Panc1 (cell line): ENCODE data around the gene MAPK8IP3. TPM values are rescaled to one million over a fixed set of nuclear protein-coding genes. Genes with fewer than 3 reads are reported as not detected.

Source experiments
- ATAC-seq: fragments of 200-7000 bp; cut with Tn5 transposase; 2 replicates; pipeline ENCODE4 v1.9.1; 2020; ENCODE audit warnings: mild to moderate bottlenecking, moderate library complexity
- BruUV-seq: library from RNA; stranded (reverse); fragments of 400-500 nt; replicated peaks from 2 replicates; lab custom pipeline; 2021; lab: Mats Ljungman, UMichigan
- CTCF ChIA-PET: fragments of 300-600 bp; sonication (Branson Sonifier 250); formaldehyde crosslinking; loops from one replicate; lab custom pipeline; 2022; ENCODE audit warnings: antibody characterized with exemption; lab: Charles Lee
- POLR2A ChIA-PET: fragments of 300-600 bp; sonication (Branson Sonifier 250); formaldehyde crosslinking; loops from one replicate; lab custom pipeline; 2022; ENCODE audit warnings: antibody characterized with exemption; lab: Charles Lee
- DNase-seq: peaks from one replicate; pipeline ENCODE4 v3.0.0-alpha.2; 2010; ENCODE audit warnings: low read depth, low spot score
- H3K27ac ChIP-seq: 2 replicates; pipeline ENCODE4 v1.5.1; 2011; ENCODE audit warnings: mild to moderate bottlenecking, low read length, inconsistent platforms
- H3K27me3 ChIP-seq: fragments of 200-500 bp; sonication (Bioruptor generic); 2 replicates; pipeline ENCODE4 v1.6.0; 2014; ENCODE audit warnings: low read length, inconsistent platforms; ENCODE audit not compliant: control insufficient read depth, insufficient read depth
- H3K36me3 ChIP-seq: fragments of 200-500 bp; sonication (Bioruptor generic); 2 replicates; pipeline ENCODE4 v1.5.1; 2014; ENCODE audit warnings: inconsistent platforms, mild to moderate bottlenecking, low read length, moderate library complexity; ENCODE audit not compliant: control insufficient read depth, insufficient read depth
- H3K4me1 ChIP-seq: 2 replicates; pipeline ENCODE4 v1.5.1; 2011; ENCODE audit warnings: inconsistent platforms, mild to moderate bottlenecking, low read length, moderate library complexity; ENCODE audit not compliant: control insufficient read depth, insufficient read depth
- H3K4me3 ChIP-seq, 2 experiments: 2 replicates each; pipeline ENCODE4 v1.5.1; 2011 to 2012; ENCODE audit warnings: low read depth in 2 of 2, low read length in 2 of 2, mild to moderate bottlenecking in 2 of 2, inconsistent platforms in 1 of 2, moderate library complexity in 1 of 2
- H3K9me3 ChIP-seq: fragments of 200-500 bp; sonication (Bioruptor generic); 2 replicates; pipeline ENCODE4 v1.5.1; 2014; ENCODE audit warnings: low read depth, mild to moderate bottlenecking, inconsistent platforms, low read length, moderate library complexity; ENCODE audit not compliant: control insufficient read depth, insufficient read depth
- CTCF ChIP-seq: fragments of 450-650 bp; IDR thresholded peaks from 2 replicates; pipeline ENCODE4 v1.5.1; 2017; ENCODE audit warnings: mild to moderate bottlenecking
- POLR2AphosphoS5 ChIP-seq: IDR thresholded peaks from 2 replicates; pipeline ENCODE4 v1.6.1; 2012; ENCODE audit warnings: mild to moderate bottlenecking, low read depth, low read length, moderate library complexity
- REST ChIP-seq, 2 experiments: IDR thresholded peaks; 2 replicates each; pipeline ENCODE4 v1.6.1; 2011 to 2012; ENCODE audit warnings: low read depth in 2 of 2, control low read depth in 1 of 2, low read length in 1 of 2, mild to moderate bottlenecking in 1 of 2, moderate library complexity in 1 of 2; ENCODE audit not compliant: insufficient read depth in 1 of 2
- SIN3A ChIP-seq: IDR thresholded peaks from 2 replicates; pipeline ENCODE4 v1.6.1; 2012; ENCODE audit warnings: low read depth, mild to moderate bottlenecking, low read length, moderate library complexity, borderline replicate concordance; ENCODE audit not compliant: insufficient read depth
- TCF7L2 ChIP-seq: IDR thresholded peaks from 2 replicates; pipeline ENCODE4 v1.6.1; 2011; ENCODE audit warnings: mild to moderate bottlenecking, low read depth, low read length, inconsistent platforms
- in situ Hi-C: cut with HindIII; loops from 2 replicates; pipeline ENCODE4 v1.10.0; 2016; ENCODE audit warnings: low sequenced_read_pairs, low pct_unique_long_range_greater_than_20kb
- intact Hi-C: fragments of 100-400 bp; cut with micrococcal nuclease; formaldehyde crosslinking; loops from one replicate; pipeline ENCODE4 v1.10.0; 2022; ENCODE audit not compliant: unreplicated experiment
- total RNA-seq: library from RNA; stranded (reverse); gene quantifications from one replicate; pipeline ENCODE4 v1.2.1, GENCODE V29; 2021; ENCODE audit not compliant: unreplicated experiment

The MAPK8IP3 gene
- total RNA-seq, 1 experiment from 2014 or later = 108 TPM

GRCh38 chr16:1768061-1768766 lies 62.2 kb downstream of the MAPK8IP3 start:
- no peak for TF ChIP-seq CTCF
- TF ChIP-seq SIN3A = no peak
- no peak for TF ChIP-seq TCF7L2
- no peak for TF ChIP-seq POLR2AphosphoS5
- no peak for TF ChIP-seq REST (IDR thresholded peaks at IDR 0.05; ENCODE audit: insufficient read depth in 1 of 2, low read depth in 2 of 2, low read length in 1 of 2)
- intact Hi-C loops = no loop called here
- Histone ChIP-seq H3K27ac (no peak overlapping the region), H3K9me3 (no peaks in the 10 kb centered on the region), H3K4me3 (no peak overlapping the region), H3K4me1 (peaks cover 14% of the 10 kb centered on the region), H3K36me3 (no peaks in the 10 kb centered on the region; the same call in 1 of the 2 replicates), H3K27me3 (no peaks in the 10 kb centered on the region)
- DNase-seq (no peak), ATAC-seq (no peak)
- in situ Hi-C loops = no loop called here
- CTCF ChIA-PET = interaction anchor here (0.8 kb wide), 1 partner anchor 96 kb away, joined by 3 read pairs; no protein-coding TSS in a partner anchor
- POLR2A ChIA-PET = interaction anchor here (0.6 kb wide), 1 partner anchor 14 kb away, joined by 10 read pairs; no protein-coding TSS in a partner anchor
- no TSS peak for BruUV-seq

- Histone ChIP-seq H3K27me3 (no peaks in the 10 kb centered on the region), H3K36me3 (no peaks in the 10 kb centered on the region; the same call in 1 of the 2 replicates), H3K9me3 (no peaks in the 10 kb centered on the region), H3K4me1 (peaks cover 14% of the 10 kb centered on the region), H3K27ac (peak overlapping the region; percentile 87), H3K4me3 (no peak overlapping the region)
- TF ChIP-seq TCF7L2 = no peak
- no peak; the same call in 1 of the 2 replicates for TF ChIP-seq POLR2AphosphoS5
- TF ChIP-seq SIN3A = no peak
- no peak for TF ChIP-seq REST (IDR thresholded peaks at IDR 0.05; ENCODE audit: insufficient read depth in 1 of 2, low read depth in 2 of 2, low read length in 1 of 2)
- no peak for TF ChIP-seq CTCF
- in situ Hi-C loops = no loop called here
- DNase-seq (no peak), ATAC-seq (no peak)
- intact Hi-C loops = no loop called here
- CTCF ChIA-PET = interaction anchor here (0.5 to 0.8 kb wide), 2 partner anchors 95 to 271 kb away, joined by 3 read pairs; no protein-coding TSS in a partner anchor
- POLR2A ChIA-PET = no interaction called here
- TSS peak; percentile 27 for BruUV-seq
These were observed 62.9 kb downstream of the MAPK8IP3 start for GRCh38 chr16:1768767-1769401.
